B cell (primary cell): Measurements from ENCODE around the gene EPHB4. TPM values are rescaled to one million over a fixed set of nuclear protein-coding genes. Genes with fewer than 3 reads are reported as not detected.

Experiments used
- ATAC-seq: fragments of 200-7000 bp; cut with Tn5 transposase; one replicate; pipeline ENCODE4 v1.10.0; 2021; ENCODE audit warnings: low read depth, mild to moderate bottlenecking, moderate number of reproducible peaks, moderate library complexity
- CTCF ChIA-PET: fragments of 350-600 bp; sonication (Branson Sonifier 250); formaldehyde crosslinking; loops from one replicate; lab custom pipeline; 2021; ENCODE audit warnings: antibody characterized with exemption, inconsistent platforms; lab: Charles Lee
- POLR2A ChIA-PET: fragments of 350-600 bp; sonication (Branson Sonifier 250); formaldehyde crosslinking; loops from one replicate; lab custom pipeline; 2021; ENCODE audit warnings: antibody characterized with exemption; lab: Charles Lee
- DNase-seq: peaks from one replicate; pipeline ENCODE4 v3.0.0; 2013
- H2AFZ ChIP-seq: 2 replicates; pipeline ENCODE4 v1.6.1; 2012; ENCODE audit warnings: mild to moderate bottlenecking, low read depth, low read length; ENCODE audit not compliant: insufficient read depth, poor library complexity, severe bottlenecking
- H3K27ac ChIP-seq, 2 donors: 1 replicate in 1 of 2; 2 replicates in 1 of 2; pipeline ENCODE4 v1.5.1; 2012 to 2013; ENCODE audit warnings: low read length in 2 of 2, mild to moderate bottlenecking in 2 of 2, moderate library complexity in 1 of 2
- H3K27me3 ChIP-seq, 4 experiments: fragments of 200-600 bp in 1 of 4; sonication (generic) in 1 of 4; replicated peaks in 1 of 4; 1 replicate in 2 of 4; 2 replicates in 2 of 4; pipeline versions ENCODE4 v1.6.1 to v1.7.0; 2013 to 2016; ENCODE audit warnings: low read length in 3 of 4, mild to moderate bottlenecking in 2 of 4, mixed read lengths in 1 of 4, moderate library complexity in 1 of 4; ENCODE audit not compliant: insufficient read depth in 4 of 4, control insufficient read depth in 3 of 4; ENCODE audit errors: control extremely low read depth in 1 of 4
- H3K36me3 ChIP-seq, 2 experiments: replicated peaks in 1 of 2; 1 replicate in 1 of 2; 2 replicates in 1 of 2; pipeline versions ENCODE4 v1.6.1 to v1.7.1; 2013; ENCODE audit warnings: low read length in 1 of 2; ENCODE audit not compliant: insufficient read depth in 2 of 2, control insufficient read depth in 1 of 2; ENCODE audit errors: control extremely low read depth in 1 of 2, extremely low read depth in 1 of 2
- H3K4me1 ChIP-seq, 2 donors: fragments of 200-600 bp in 1 of 2; sonication (generic) in 1 of 2; 1 replicate in 1 of 2; 2 replicates in 1 of 2; pipeline versions ENCODE4 v1.5.1 to v1.6.1; 2013 to 2017; ENCODE audit warnings: low read length in 2 of 2; ENCODE audit not compliant: control insufficient read depth in 2 of 2, insufficient read depth in 2 of 2
- H3K4me2 ChIP-seq: replicated peaks from 2 replicates; pipeline ENCODE3; 2012; ENCODE audit warnings: mild to moderate bottlenecking, low read depth, low read length; ENCODE audit not compliant: poor library complexity, severe bottlenecking
- H3K4me3 ChIP-seq, 5 experiments: fragments of 200-600 bp in 1 of 5; sonication (generic) in 1 of 5; 1 replicate in 3 of 5; 2 replicates in 2 of 5; pipeline versions ENCODE4 v1.5.1 to v1.7.0; 2011 to 2016; ENCODE audit warnings: low read length in 4 of 5, mild to moderate bottlenecking in 4 of 5, low read depth in 2 of 5, control low read depth in 1 of 5, moderate library complexity in 1 of 5; ENCODE audit not compliant: insufficient read depth in 1 of 5; ENCODE audit errors: control extremely low read depth in 1 of 5, extremely low read depth in 1 of 5
- H3K79me2 ChIP-seq: fragments of 200-600 bp; sonication (generic); one replicate; pipeline ENCODE4 v1.6.0; 2016; ENCODE audit warnings: low read length; ENCODE audit not compliant: control insufficient read depth, insufficient read depth
- H3K9ac ChIP-seq: fragments of 200-600 bp; sonication (generic); 2 replicates; pipeline ENCODE4 v1.6.1; 2017; ENCODE audit warnings: mild to moderate bottlenecking, low read length, moderate library complexity
- H3K9me3 ChIP-seq, 3 donors: one replicate each; pipeline versions ENCODE4 v1.6.1 to v1.7.1; 2013; ENCODE audit warnings: low read length in 2 of 3; ENCODE audit not compliant: control insufficient read depth in 2 of 3, insufficient read depth in 1 of 3; ENCODE audit errors: control extremely low read depth in 1 of 3
- H4K20me1 ChIP-seq: 2 replicates; pipeline ENCODE4 v1.6.0; 2012; ENCODE audit warnings: mild to moderate bottlenecking, low read length; ENCODE audit not compliant: insufficient read depth, control insufficient read depth, poor library complexity, severe bottlenecking
- H3K27ac Mint-ChIP-seq: one replicate; pipeline ENCODE4 v1.8.0; 2021; ENCODE audit warnings: mixed read lengths
- H3K27me3 Mint-ChIP-seq: one replicate; pipeline ENCODE4 v1.8.0; 2021; ENCODE audit warnings: mixed read lengths
- H3K4me1 Mint-ChIP-seq: one replicate; pipeline ENCODE4 v1.8.0; 2021; ENCODE audit warnings: mixed read lengths
- H3K4me3 Mint-ChIP-seq: one replicate; pipeline ENCODE4 v1.8.0; 2021; ENCODE audit warnings: mixed read lengths
- H3K9me3 Mint-ChIP-seq: one replicate; pipeline ENCODE4 v1.8.0; 2022; ENCODE audit warnings: mixed read lengths; ENCODE audit not compliant: insufficient read depth
- CTCF ChIP-seq: fragments of 200-600 bp; IDR thresholded peaks from one replicate; pipeline ENCODE4 v1.8.0; 2022; ENCODE audit warnings: antibody characterized with exemption, mild to moderate bottlenecking
- EZH2 ChIP-seq: IDR thresholded peaks from 2 replicates; pipeline ENCODE4 v1.6.1; 2012; ENCODE audit warnings: borderline replicate concordance, low read depth, mild to moderate bottlenecking, moderate library complexity, low read length; ENCODE audit not compliant: insufficient read depth, poor library complexity, severe bottlenecking
- WGBS: methylation state at CpG from one replicate; pipeline ENCODE4 v1.1.5; 2013; ENCODE audit warnings: missing lambda C conversion rate; ENCODE audit not compliant: insufficient coverage; 5-methylcytosine and 5-hydroxymethylcytosine counted together
- intact Hi-C: fragments of 100-400 bp; cut with micrococcal nuclease; formaldehyde crosslinking; loops from one replicate; pipeline ENCODE4 v1.10.0; 2022
- polyA plus RNA-seq: library from polyadenylated mRNA; depleted of rRNA; stranded (reverse); fragments of >200 nt; gene quantifications from 2 replicates; pipeline ENCODE4 v1.2.3, GENCODE V29; 2012
- total RNA-seq, 2 donors: library from RNA; stranded (reverse); fragments of 120-200 nt in 1 of 2; gene quantifications; 1 replicate in 1 of 2; 2 replicates in 1 of 2; pipeline versions ENCODE4 v1.2.3 to v1.2.4, GENCODE V29; 2013 to 2022

EPHB4 gene
- total and polyA plus RNA-seq, 2 donors (not counting 1 experiment from before 2014, with no cell fraction given), result 3.9 to 12.0 TPM

GRCh38 chr7:100801833-100802568 is 25.3 kb downstream of the EPHB4 start:
- intact Hi-C loops, result loop anchor here (5.0 kb wide), 1 partner anchor 275 kb away; no protein-coding TSS in a partner anchor
- ChIA-PET POLR2A (interaction anchor here (1.5 kb wide), 1 partner anchor 50 kb away, joined by 5 read pairs; the partner anchor contains the start of gene SLC12A9), CTCF (interaction anchor here (0.7 to 11.0 kb wide), 5 partner anchors 17 to 283 kb away, joined by 3 to 111 read pairs (median 4); partner anchors contain the start of genes SLC12A9 and TRIM56)
- Histone ChIP-seq H4K20me1 (no peaks in the 10 kb centered on the region), H3K36me3 (no peaks in the 10 kb centered on the region), H3K79me2 (no peaks in the 10 kb centered on the region), H3K27ac (no peak overlapping the region), H3K27me3 (no peaks in the 10 kb centered on the region), H3K4me1 (peaks cover 28 to 35% of the 10 kb centered on the region in 2 donors), H3K9me3 (no peaks in the 10 kb centered on the region), H2AFZ (peak overlapping the region; percentile 58), H3K4me3 (no peak overlapping the region), H3K9ac (no peak overlapping the region), H3K4me2 (no peak overlapping the region)
- TF ChIP-seq CTCF (no peak), EZH2 (no peak)
- H3K4me1 Mint-ChIP-seq, result peaks cover 41% of the 10 kb centered on the region
- peak overlapping the region; percentile 45 for H3K4me3 Mint-ChIP-seq
- H3K9me3 Mint-ChIP-seq, result no peaks in the 10 kb centered on the region
- DNase-seq, result no peak
- H3K27me3 Mint-ChIP-seq, result no peaks in the 10 kb centered on the region
- ATAC-seq, result no peak
- H3K27ac Mint-ChIP-seq, result peak overlapping the region; percentile 32
- 31% methylated on average over 9 of the region's 18 CpGs for WGBS
